Progenitor cell of endocrine pancreas (in vitro differentiated cells): ENCODE results near the gene CNBD2. TPM values are rescaled to one million over a fixed set of nuclear protein-coding genes. Genes with fewer than 3 reads are reported as not detected.
"Not testable (repeated sequence)": the region's sequence is repeated elsewhere in the genome, so short reads cannot be mapped to it uniquely, and the experiment has no call there.

Source experiments
- DNase-seq: peaks from one replicate; pipeline ENCODE4 v3.0.0; 2021; ENCODE audit warnings: low spot score; ENCODE audit not compliant: unreplicated experiment
- H3K27ac Mint-ChIP-seq: 2 replicates; pipeline ENCODE4 v1.8.0; 2021; ENCODE audit warnings: mild to moderate bottlenecking, moderate library complexity, mixed read lengths
- H3K27me3 Mint-ChIP-seq: 2 replicates; pipeline ENCODE4 v1.8.0; 2021; ENCODE audit warnings: mixed read lengths
- H3K36me3 Mint-ChIP-seq: 2 replicates; pipeline ENCODE4 v1.8.0; 2022; ENCODE audit warnings: mixed read lengths; ENCODE audit not compliant: insufficient read depth
- H3K4me1 Mint-ChIP-seq: 2 replicates; pipeline ENCODE4 v1.8.0; 2021; ENCODE audit warnings: low read depth, mixed read lengths
- H3K4me3 Mint-ChIP-seq: 2 replicates; pipeline ENCODE4 v1.8.0; 2021; ENCODE audit warnings: low read depth, mild to moderate bottlenecking, moderate library complexity, mixed read lengths
- H3K9me3 Mint-ChIP-seq: 2 replicates; pipeline ENCODE4 v1.8.0; 2021; ENCODE audit warnings: low read depth, mixed read lengths
- total RNA-seq: library from RNA; stranded (reverse); gene quantifications from 2 replicates; pipeline ENCODE4 v1.2.1, GENCODE V29; 2021
- TF ChIP-seq, protein P1 (sequence below): fragments of 200-600 bp; sonication (generic); IDR thresholded peaks from one replicate; pipeline ENCODE4 v1.5.0; 2021; ENCODE audit warnings: antibody characterized with exemption, mild to moderate bottlenecking; ENCODE audit not compliant: unreplicated experiment

Gene CNBD2
- total RNA-seq, 1 donor from 2014 or later, result 3.6 TPM

- Mint-ChIP-seq H3K27me3 (no peaks in the 10 kb centered on the region), H3K27ac (peak overlapping the region; percentile 79), H3K9me3 (no peaks in the 10 kb centered on the region), H3K36me3 (no peaks in the 10 kb centered on the region), H3K4me3 (no peak overlapping the region), H3K4me1 (peaks cover 10% of the 10 kb centered on the region)
- DNase-seq, result no peak
- TF ChIP-seq, protein P1, sequence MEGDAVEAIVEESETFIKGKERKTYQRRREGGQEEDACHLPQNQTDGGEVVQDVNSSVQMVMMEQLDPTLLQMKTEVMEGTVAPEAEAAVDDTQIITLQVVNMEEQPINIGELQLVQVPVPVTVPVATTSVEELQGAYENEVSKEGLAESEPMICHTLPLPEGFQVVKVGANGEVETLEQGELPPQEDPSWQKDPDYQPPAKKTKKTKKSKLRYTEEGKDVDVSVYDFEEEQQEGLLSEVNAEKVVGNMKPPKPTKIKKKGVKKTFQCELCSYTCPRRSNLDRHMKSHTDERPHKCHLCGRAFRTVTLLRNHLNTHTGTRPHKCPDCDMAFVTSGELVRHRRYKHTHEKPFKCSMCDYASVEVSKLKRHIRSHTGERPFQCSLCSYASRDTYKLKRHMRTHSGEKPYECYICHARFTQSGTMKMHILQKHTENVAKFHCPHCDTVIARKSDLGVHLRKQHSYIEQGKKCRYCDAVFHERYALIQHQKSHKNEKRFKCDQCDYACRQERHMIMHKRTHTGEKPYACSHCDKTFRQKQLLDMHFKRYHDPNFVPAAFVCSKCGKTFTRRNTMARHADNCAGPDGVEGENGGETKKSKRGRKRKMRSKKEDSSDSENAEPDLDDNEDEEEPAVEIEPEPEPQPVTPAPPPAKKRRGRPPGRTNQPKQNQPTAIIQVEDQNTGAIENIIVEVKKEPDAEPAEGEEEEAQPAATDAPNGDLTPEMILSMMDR, result no peak
Observed at GRCh38 chr20:36070451-36070850, 102.1 kb downstream of the CNBD2 start.

- peaks cover 10% of the 10 kb centered on the region for H3K4me1 Mint-ChIP-seq
- DNase-seq, result no peak
- H3K36me3 Mint-ChIP-seq, result no peaks in the 10 kb centered on the region
- H3K27ac Mint-ChIP-seq, result no peak overlapping the region
- H3K4me3 Mint-ChIP-seq, result no peak overlapping the region
- H3K9me3 Mint-ChIP-seq, result no peaks in the 10 kb centered on the region
- TF ChIP-seq, protein P1, result no peak
- peaks cover 5% of the 10 kb centered on the region for H3K27me3 Mint-ChIP-seq
Observed at GRCh38 chr20:36071848-36072247, 103.5 kb downstream of the CNBD2 start.

GRCh38 chr20:36074983-36075382 lies 106.6 kb downstream of the CNBD2 start:
- TF ChIP-seq, protein P1, result no peak
- Mint-ChIP-seq H3K27ac (no peak overlapping the region), H3K4me3 (no peak overlapping the region), H3K9me3 (peaks cover 5% of the 10 kb centered on the region), H3K4me1 (peaks cover 8% of the 10 kb centered on the region), H3K27me3 (peaks cover 5% of the 10 kb centered on the region), H3K36me3 (no peaks in the 10 kb centered on the region)
- no peak for DNase-seq

DNA sequence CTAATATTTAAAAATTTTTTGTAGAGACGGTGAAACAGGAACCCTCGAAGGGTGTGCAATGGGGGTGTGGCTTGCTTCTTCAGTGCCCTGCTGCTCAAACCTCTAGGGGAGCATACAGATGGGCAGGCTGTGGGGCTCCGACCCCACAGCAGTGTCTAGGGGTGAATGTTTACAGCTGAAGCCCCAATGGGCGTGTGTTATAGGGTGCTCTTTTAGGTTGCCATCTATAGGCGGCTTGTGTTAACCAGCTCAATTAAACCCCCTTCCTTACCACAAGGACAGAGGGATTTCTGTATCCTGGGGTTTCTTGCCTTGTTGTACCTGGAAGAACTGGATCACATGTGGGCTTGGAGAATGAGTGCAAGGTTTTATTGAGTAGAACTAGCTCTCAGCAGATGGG lies 109.4 kb downstream of the CNBD2 start:
- H3K27me3 Mint-ChIP-seq, H3K36me3 Mint-ChIP-seq, H3K4me1 Mint-ChIP-seq, H3K27ac Mint-ChIP-seq, H3K9me3 Mint-ChIP-seq, H3K4me3 Mint-ChIP-seq, DNase-seq: not testable (repeated sequence)

DNA sequence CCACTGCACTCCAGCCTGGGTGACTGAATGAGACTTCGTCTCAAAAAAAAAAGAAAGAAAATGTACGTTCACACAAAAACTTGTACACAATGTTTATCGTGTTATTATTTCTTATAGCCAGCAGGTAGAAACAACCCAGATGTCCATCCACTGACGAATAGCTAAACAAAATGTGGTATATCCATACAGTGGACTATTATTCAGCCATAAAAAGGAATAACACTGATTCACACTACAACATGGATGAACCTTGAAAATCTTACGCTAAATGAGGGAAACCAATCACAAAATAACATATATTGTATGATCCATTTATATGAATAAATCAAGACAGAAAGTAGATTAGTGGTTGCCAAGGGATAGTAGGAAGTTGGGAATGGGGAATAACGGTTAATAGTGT lies 111.1 kb downstream of the CNBD2 start:
- H3K36me3 Mint-ChIP-seq, result peaks cover under 1% of the 10 kb centered on the region
- H3K27me3 Mint-ChIP-seq, result peaks cover 5% of the 10 kb centered on the region
- peaks cover 14% of the 10 kb centered on the region for H3K4me1 Mint-ChIP-seq
- no peak overlapping the region for H3K27ac Mint-ChIP-seq
- TF ChIP-seq, protein P1, result no peak
- H3K4me3 Mint-ChIP-seq, result no peak overlapping the region
- H3K9me3 Mint-ChIP-seq, result peaks cover 7% of the 10 kb centered on the region
- no peak for DNase-seq

DNA sequence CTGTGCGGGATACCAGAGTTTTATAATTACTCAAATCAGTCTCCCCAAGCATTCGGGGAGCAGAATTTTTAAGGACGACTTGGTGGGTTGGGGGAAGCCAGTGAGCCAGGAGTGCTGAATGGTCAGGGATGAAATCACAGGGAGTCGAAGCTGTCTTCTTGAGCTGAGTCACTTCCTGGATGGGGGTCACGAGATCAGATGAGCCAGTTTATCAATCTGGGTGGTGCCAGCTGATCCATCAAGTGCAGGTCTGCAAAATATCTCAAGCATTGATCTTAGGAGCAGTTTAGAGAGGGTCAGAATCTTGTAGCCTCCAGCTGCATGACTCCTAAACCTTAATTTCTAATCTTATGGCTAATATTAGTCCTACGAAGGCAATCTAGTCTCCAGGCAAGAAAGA lies 111.6 kb downstream of the CNBD2 start:
- not testable (repeated sequence) for H3K4me3 Mint-ChIP-seq, H3K27ac Mint-ChIP-seq, H3K36me3 Mint-ChIP-seq, DNase-seq, H3K9me3 Mint-ChIP-seq, H3K27me3 Mint-ChIP-seq
- peaks cover 15% of the 10 kb centered on the region for H3K4me1 Mint-ChIP-seq

Other genes with a start within 250 kb of the CNBD2 start
- 491 and 515 TPM in 2 replicates for gene RBM39, start 226.3 kb upstream of the CNBD2 start, total RNA-seq
- 37.1 and 42.2 TPM in 2 replicates for gene PHF20, start 196.6 kb upstream of the CNBD2 start, total RNA-seq
- gene SCAND1, start 14.1 kb upstream of the CNBD2 start, total RNA-seq, result 73.5 and 73.8 TPM in 2 replicates
- gene EPB41L1, start 186.2 kb downstream of the CNBD2 start, total RNA-seq, result 35.6 and 42.2 TPM in 2 replicates